Measurements from ENCODE around the gene EIF3L.

DNA sequence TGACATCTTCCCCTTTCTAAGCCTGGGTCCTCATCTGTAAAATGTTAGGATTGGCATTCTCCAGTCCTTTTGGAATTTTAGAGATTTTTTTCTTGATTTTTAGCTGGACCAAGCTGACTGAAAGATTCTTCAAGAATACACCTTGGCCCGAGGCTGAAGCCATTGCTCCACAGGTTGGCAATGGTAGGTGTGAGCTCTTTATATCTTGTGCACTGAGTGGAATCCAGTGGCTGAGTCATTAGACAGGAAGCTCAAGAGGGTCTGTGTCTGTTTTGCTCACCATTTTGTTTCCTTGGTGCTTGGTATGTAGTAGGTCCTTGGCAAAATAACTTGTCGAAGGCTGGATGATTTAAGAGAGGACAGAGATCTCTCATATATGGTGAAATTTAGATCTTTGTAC, 6.2 kb downstream of the EIF3L start:
- TF ChIP-seq SPI1 (IDR thresholded peaks at IDR 0.05; ENCODE audit: low read depth, low read length) (no peak), TAF1 (IDR thresholded peaks at IDR 0.05; ENCODE audit: low read depth, low read length) (no peak), POLR2AphosphoS5 (IDR thresholded peaks at IDR 0.05; ENCODE audit: low read depth, low read length) (no peak), POLR2A (IDR thresholded peaks at IDR 0.05; ENCODE audit: low read depth, low read length) (no peak), POU2F2 (IDR thresholded peaks at IDR 0.05; ENCODE audit: low read depth, low read length) (no peak), PAX5 (IDR thresholded peaks at IDR 0.05; ENCODE audit: insufficient read depth, low read length, severe bottlenecking) (no peak)
